Stimulated activated effector memory CD8-positive, alpha-beta T cell treated with anti-CD3 and anti-CD28 coated beads, Interleukin-12 subunit alpha, Interleukin-12 subunit beta, amount 100 ng/mL, for 72 hours (primary cell): ENCODE data around the gene RPS27.
A peak's percentile ranks its signal among the peaks of the same experiment; 100 is the strongest.
"Not testable (repeated sequence)": the region's sequence is repeated elsewhere in the genome, so short reads cannot be mapped to it uniquely, and the experiment has no call there.

Source experiments
- ATAC-seq: fragments of 150-1000 bp; cut with Tn5 transposase; 2 replicates; pipeline ENCODE4 v1.10.0; 2021
- DNase-seq, 2 donors: peaks; one replicate each; pipeline ENCODE4 v3.0.0; 2021 to 2022; ENCODE audit warnings: low spot score in 2 of 2
- H3K27ac Mint-ChIP-seq: one replicate; pipeline ENCODE4 v1.8.0; 2022; ENCODE audit warnings: mild to moderate bottlenecking, mixed read lengths
- H3K36me3 Mint-ChIP-seq: one replicate; pipeline ENCODE4 v1.8.0; 2022; ENCODE audit warnings: mild to moderate bottlenecking, mixed read lengths
- H3K4me1 Mint-ChIP-seq: one replicate; pipeline ENCODE4 v1.8.0; 2022; ENCODE audit warnings: mixed read lengths
- H3K4me3 Mint-ChIP-seq: one replicate; pipeline ENCODE4 v1.8.0; 2022; ENCODE audit warnings: mild to moderate bottlenecking, mixed read lengths
- H3K9me3 Mint-ChIP-seq: one replicate; pipeline ENCODE4 v1.8.0; 2022; ENCODE audit warnings: mixed read lengths

Gene RPS27

DNA sequence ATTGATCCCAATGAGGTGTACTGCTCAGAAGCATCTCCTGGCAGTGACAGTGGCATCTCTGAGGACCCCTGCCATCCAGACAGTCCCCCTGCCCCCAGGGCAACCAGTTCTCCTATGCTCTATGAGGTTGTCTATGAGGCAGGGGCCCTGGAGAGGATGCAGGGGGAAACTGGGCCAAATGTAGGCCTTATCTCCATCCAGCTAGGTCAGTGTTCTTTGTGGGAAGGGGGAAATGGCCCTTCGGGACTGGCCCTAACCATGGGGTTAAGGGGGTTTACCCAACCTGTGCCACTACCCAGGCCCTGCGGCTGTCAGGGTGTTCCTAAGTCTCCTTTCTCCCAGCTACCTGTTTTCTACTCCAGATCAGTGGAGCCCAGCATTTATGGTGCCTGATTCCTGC is 21.6 kb upstream of the RPS27 start:
- peak overlapping the region; percentile 95 for H3K4me3 Mint-ChIP-seq
- peak overlapping the region; percentile 97 for H3K27ac Mint-ChIP-seq
- DNase-seq, result no peak
- H3K4me1 Mint-ChIP-seq, result peaks cover 65% of the 10 kb centered on the region
- no peak for ATAC-seq
- H3K36me3 Mint-ChIP-seq, result peaks cover 39% of the 10 kb centered on the region
- H3K9me3 Mint-ChIP-seq, result no peaks in the 10 kb centered on the region

DNA sequence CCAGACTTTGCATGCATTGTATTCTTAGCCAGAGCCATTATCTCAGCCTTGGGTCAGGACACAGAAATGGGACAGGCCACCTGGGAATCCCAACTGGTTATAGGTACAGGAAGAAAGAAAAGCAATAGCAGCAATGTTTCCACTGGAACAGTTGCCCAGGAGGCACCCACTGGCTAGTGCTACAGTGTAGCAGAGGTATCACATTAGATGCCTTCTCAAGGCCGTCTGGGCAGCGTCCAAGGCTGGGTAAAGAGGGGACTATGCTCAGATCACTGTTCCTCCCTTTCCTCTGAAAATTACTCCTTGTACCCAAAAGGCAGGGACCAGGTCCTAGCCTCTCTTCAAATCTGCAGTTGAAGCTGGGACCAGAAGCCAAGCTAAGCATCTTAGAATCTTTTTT is 20.2 kb upstream of the RPS27 start:
- Mint-ChIP-seq H3K4me3 (no peak overlapping the region), H3K4me1 (peaks cover 64% of the 10 kb centered on the region), H3K9me3 (no peaks in the 10 kb centered on the region), H3K36me3 (peaks cover 48% of the 10 kb centered on the region), H3K27ac (no peak overlapping the region)
- DNase-seq (no peak), ATAC-seq (no peak)

DNA sequence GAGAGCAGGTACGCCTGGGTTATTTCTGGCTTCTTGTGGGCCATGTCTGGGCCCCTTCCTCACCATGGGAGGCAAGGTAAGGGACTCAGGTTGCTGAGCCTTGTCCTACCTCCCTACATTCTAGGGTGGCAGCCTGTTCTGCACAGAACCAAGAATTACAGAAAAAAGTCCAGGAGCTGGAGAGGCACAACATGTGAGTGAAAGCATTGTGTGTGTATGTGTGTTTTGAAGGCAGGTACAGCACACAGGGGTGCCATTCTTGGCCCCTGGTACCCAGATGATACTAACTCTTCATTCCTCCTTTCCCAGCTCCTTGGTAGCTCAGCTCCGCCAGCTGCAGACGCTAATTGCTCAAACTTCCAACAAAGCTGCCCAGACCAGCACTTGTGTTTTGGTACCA is 17.5 kb upstream of the RPS27 start:
- H3K4me1 Mint-ChIP-seq, result peaks cover 61% of the 10 kb centered on the region
- ATAC-seq (no peak), DNase-seq (no peak)
- H3K27ac Mint-ChIP-seq, result peak overlapping the region; percentile 79
- no peaks in the 10 kb centered on the region for H3K9me3 Mint-ChIP-seq
- peaks cover 53% of the 10 kb centered on the region for H3K36me3 Mint-ChIP-seq
- no peak overlapping the region for H3K4me3 Mint-ChIP-seq

DNA sequence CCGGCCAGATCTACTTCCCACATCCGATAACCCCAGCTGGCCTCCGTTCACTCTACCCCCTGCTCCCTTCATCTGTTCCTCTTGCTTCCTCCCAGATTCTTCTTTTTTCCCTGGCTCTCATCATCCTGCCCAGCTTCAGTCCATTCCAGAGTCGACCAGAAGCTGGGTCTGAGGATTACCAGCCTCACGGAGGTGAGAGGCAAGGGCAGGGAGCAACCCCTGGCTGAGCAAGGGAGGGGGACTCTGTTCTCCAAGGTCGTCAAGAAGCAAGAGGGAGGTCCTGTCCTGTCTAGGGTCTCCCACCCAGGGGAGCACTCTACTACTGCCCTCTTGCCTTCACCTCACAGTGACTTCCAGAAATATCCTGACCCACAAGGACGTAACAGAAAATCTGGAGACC is 17.0 kb upstream of the RPS27 start:
- Mint-ChIP-seq H3K4me3 (no peak overlapping the region), H3K4me1 (peaks cover 61% of the 10 kb centered on the region), H3K9me3 (no peaks in the 10 kb centered on the region), H3K27ac (peak overlapping the region; percentile 79), H3K36me3 (peaks cover 53% of the 10 kb centered on the region)
- DNase-seq, result no peak
- no peak for ATAC-seq

DNA sequence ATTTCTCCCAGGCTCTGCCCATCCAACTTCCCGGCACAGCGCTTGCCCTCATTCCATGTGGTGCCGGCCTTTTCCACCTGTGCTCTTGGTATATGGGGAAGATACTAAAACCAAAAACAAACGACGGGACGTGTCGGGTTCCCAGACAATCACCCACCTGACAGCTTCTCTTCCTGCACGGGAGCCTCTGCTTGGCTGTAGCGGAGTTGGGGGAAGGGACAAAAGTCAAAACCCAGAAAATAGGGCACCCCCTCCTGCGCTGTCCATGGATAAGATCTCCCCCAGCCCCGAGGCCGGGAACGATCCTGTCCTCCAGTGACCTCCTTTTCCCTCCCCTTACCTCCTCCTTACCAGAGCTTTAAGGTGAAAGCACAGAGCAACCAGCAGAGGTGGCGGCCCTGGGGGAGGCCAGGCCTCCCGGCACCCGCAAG is 13.7 kb upstream of the RPS27 start:
- no peaks in the 10 kb centered on the region for H3K9me3 Mint-ChIP-seq
- no peak for DNase-seq
- no peak for ATAC-seq
- H3K4me3 Mint-ChIP-seq, result peak overlapping the region; percentile 91
- peaks cover 53% of the 10 kb centered on the region for H3K4me1 Mint-ChIP-seq
- H3K27ac Mint-ChIP-seq, result peak overlapping the region; percentile 91
- H3K36me3 Mint-ChIP-seq, result peaks cover 53% of the 10 kb centered on the region

GRCh38 chr1:153977250-153978240 is 13.0 kb upstream of the RPS27 start, which contains the start of gene JTB:
JTB (minus strand) TSS chr1:153977674; CDS start chr1:153977252, 422 bp downstream.
- Mint-ChIP-seq H3K27ac (peak within 1 kb of the TSS; percentile 91), H3K4me1 (peaks cover 46% of the 10 kb centered on the region), H3K9me3 (no peaks in the 10 kb centered on the region), H3K4me3 (peak within 1 kb of the TSS; percentile 91), H3K36me3 (peaks cover 46% of the 10 kb centered on the region)
- DNase-seq, result peak; percentile 65 to 88
- ATAC-seq, result peak; percentile 97

DNA sequence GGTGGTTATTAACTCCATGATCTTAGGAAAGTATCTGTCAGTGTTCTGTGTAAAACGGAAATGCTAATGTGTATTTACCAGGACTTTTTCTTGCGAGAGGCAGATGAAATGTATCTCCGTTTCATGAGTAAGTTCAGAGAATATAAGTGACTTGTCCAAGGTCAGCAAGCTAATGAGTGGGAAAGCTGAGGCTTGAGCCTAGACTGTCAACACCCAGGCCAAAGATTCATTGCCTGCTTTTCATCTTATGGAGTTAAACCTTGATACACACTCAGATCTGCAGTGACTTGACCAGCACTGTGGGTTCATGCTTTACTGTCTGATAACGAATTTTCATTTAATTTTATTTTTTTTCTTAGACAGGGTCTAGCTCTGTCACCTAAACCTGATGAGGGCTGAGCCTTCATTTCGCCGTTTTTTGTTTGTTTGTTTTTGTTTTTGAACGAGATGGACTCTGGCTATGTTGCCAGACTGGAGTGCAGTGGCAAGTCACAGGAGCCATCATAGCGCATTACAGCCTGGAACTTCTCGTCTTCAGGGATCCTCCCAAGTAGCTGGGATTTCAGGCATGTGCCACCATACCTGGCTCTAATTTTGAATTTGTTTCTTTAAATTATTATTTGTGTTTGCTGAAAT is 12.2 kb upstream of the RPS27 start:
- peak overlapping the region; percentile 91 for H3K27ac Mint-ChIP-seq
- ATAC-seq (no peak), DNase-seq (no peak)
- peaks cover 37% of the 10 kb centered on the region for H3K36me3 Mint-ChIP-seq
- H3K9me3 Mint-ChIP-seq, result no peaks in the 10 kb centered on the region
- H3K4me1 Mint-ChIP-seq, result peaks cover 38% of the 10 kb centered on the region
- H3K4me3 Mint-ChIP-seq, result peak overlapping the region; percentile 91

- not testable (repeated sequence) for H3K27ac Mint-ChIP-seq, H3K9me3 Mint-ChIP-seq, DNase-seq, ATAC-seq
- peaks cover 30% of the 10 kb centered on the region for H3K36me3 Mint-ChIP-seq
- H3K4me3 Mint-ChIP-seq, result peak overlapping the region; percentile 91
- peaks cover 31% of the 10 kb centered on the region for H3K4me1 Mint-ChIP-seq
Observed at GRCh38 chr1:153979091-153979490, 11.5 kb upstream of the RPS27 start.

GRCh38 chr1:153981735-153982134 is 8.8 kb upstream of the RPS27 start:
- not testable (repeated sequence) for H3K36me3 Mint-ChIP-seq, DNase-seq, ATAC-seq, H3K4me3 Mint-ChIP-seq, H3K9me3 Mint-ChIP-seq
- Mint-ChIP-seq H3K27ac (peak overlapping the region; percentile 62), H3K4me1 (peaks cover 36% of the 10 kb centered on the region)

- DNase-seq (no peak), ATAC-seq (no peak)
- H3K4me3 Mint-ChIP-seq, result no peak overlapping the region
- no peaks in the 10 kb centered on the region for H3K9me3 Mint-ChIP-seq
- peaks cover 29% of the 10 kb centered on the region for H3K4me1 Mint-ChIP-seq
- H3K36me3 Mint-ChIP-seq, result peaks cover 6% of the 10 kb centered on the region
- H3K27ac Mint-ChIP-seq, result peak overlapping the region; percentile 9
Observed at GRCh38 chr1:153984123-153984894, 6.3 kb upstream of the RPS27 start.

DNA sequence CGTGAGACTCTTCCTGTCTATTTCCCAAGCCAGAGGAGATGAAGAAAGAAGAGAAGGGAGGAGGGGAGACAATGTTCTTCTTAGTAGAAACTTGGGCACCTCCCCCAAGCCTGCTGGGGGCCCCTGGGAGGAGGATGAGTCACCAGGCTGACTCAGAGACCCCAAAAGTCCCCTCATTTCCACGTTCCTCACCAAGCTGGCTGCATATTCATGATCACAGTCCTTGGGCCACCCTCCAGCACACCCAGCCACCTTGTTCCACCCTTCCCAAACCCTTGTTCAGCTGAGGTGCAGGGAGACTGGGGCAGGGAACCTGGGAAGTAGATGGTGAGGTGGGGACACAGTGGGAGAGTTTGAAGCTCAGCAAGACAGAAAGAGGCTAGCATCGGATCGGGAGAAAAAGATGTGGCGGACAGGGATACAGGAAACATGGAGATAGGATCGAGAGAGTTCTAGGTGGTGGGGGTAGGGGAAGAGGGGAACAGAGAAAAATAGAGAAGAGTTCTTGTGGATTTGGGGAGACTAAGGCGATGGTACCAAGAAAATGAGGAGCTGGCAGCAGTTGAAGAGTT is 5.1 kb upstream of the RPS27 start:
- peak overlapping the region; percentile 84 for H3K27ac Mint-ChIP-seq
- ATAC-seq (peak; percentile 71), DNase-seq (no peak)
- H3K4me1 Mint-ChIP-seq, result peaks cover 38% of the 10 kb centered on the region
- H3K4me3 Mint-ChIP-seq, result peak overlapping the region; percentile 61
- H3K9me3 Mint-ChIP-seq, result no peaks in the 10 kb centered on the region
- H3K36me3 Mint-ChIP-seq, result peaks cover 12% of the 10 kb centered on the region

GRCh38 chr1:153985941-153986761 is 4.4 kb upstream of the RPS27 start, which contains the start of gene RAB13:
RAB13 (minus strand) TSS chr1:153986339; CDS start chr1:153986236, 103 bp downstream.
- ATAC-seq (no peak), DNase-seq (no peak)
- H3K27ac Mint-ChIP-seq, result peak within 1 kb of the TSS; percentile 84
- H3K4me1 Mint-ChIP-seq, result peaks cover 43% of the 10 kb centered on the region
- peaks cover 19% of the 10 kb centered on the region for H3K36me3 Mint-ChIP-seq
- H3K4me3 Mint-ChIP-seq, result peak within 1 kb of the TSS; percentile 61
- H3K9me3 Mint-ChIP-seq, result no peaks in the 10 kb centered on the region

- peak overlapping the region; percentile 80 for H3K27ac Mint-ChIP-seq
- H3K4me3 Mint-ChIP-seq, result no peak overlapping the region
- peaks cover 56% of the 10 kb centered on the region for H3K4me1 Mint-ChIP-seq
- H3K9me3 Mint-ChIP-seq, result no peaks in the 10 kb centered on the region
- ATAC-seq (no peak), DNase-seq (no peak)
- peaks cover 34% of the 10 kb centered on the region for H3K36me3 Mint-ChIP-seq
Observed at GRCh38 chr1:153987621-153988020, 2.9 kb upstream of the RPS27 start.

- Mint-ChIP-seq H3K9me3 (no peaks in the 10 kb centered on the region), H3K4me1 (peaks cover 48% of the 10 kb centered on the region), H3K27ac (peak overlapping the region; percentile 99), H3K36me3 (peaks cover 64% of the 10 kb centered on the region), H3K4me3 (peak overlapping the region; percentile 88)
- no peak for DNase-seq
- no peak for ATAC-seq
Observed at GRCh38 chr1:153991151-153991630, 629 bp downstream of the RPS27 start.
